Lung (tissue), 4 donors: ENCODE data around the gene ADRA2B. TPM values are rescaled to one million over a fixed set of nuclear protein-coding genes. Genes with fewer than 3 reads are reported as not detected.

Experiments
- polyA plus RNA-seq, 2 donors: library from polyadenylated mRNA; stranded (reverse); fragments of 200-250 nt; gene quantifications; one replicate each; pipeline ENCODE4 v1.2.1, GENCODE V29; 2013
- total RNA-seq, 2 donors: library from RNA; depleted of rRNA in 1 of 2; stranded (reverse); fragments of >200 nt in 1 of 2; gene quantifications; one replicate each; pipeline ENCODE4 v1.2.1, GENCODE V29; 2014 to 2021
- donor health status: Bipolar disorder and iron deficiency.
- donor health status: healthy.
- donor health status: DM: yes; HTN: yes; CAD: no.

The ADRA2B gene
- total and polyA plus RNA-seq, 4 donors = 0.21 to 0.88 (median 0.28) TPM

Other genes starting within 250 kb of the ADRA2B start
- 100 to 1,000 TPM in 1 of 2 donors, 10 to 100 TPM in 1; 23.2 to 114 TPM for gene ANKRD36C, start 124.7 kb downstream of the ADRA2B start, total RNA-seq
- 1 to 10 TPM; 2.6 to 5.5 TPM for gene ANKRD36C, start 124.7 kb downstream of the ADRA2B start, polyA plus RNA-seq
- gene GPAT2, start 81.7 kb downstream of the ADRA2B start, total RNA-seq = 1 to 10 TPM; 1.2 to 4.4 TPM
- gene GPAT2, start 81.7 kb downstream of the ADRA2B start, polyA plus RNA-seq = 1 to 10 TPM; 5.2 to 6.2 TPM
- not detected for gene ASTL, start 21.9 kb upstream of the ADRA2B start, total RNA-seq
- under 1 TPM; 0.14 to 0.34 TPM for gene ASTL, start 21.9 kb upstream of the ADRA2B start, polyA plus RNA-seq
- 1 to 10 TPM; 4.4 to 7.3 TPM for gene DUSP2, start 28.9 kb upstream of the ADRA2B start, total RNA-seq
- 10 to 100 TPM in 1 of 2 donors, 1 to 10 TPM in 1; 3.5 to 33.6 TPM for gene DUSP2, start 28.9 kb upstream of the ADRA2B start, polyA plus RNA-seq
- gene STARD7, start 92.3 kb upstream of the ADRA2B start, total RNA-seq = 100 to 1,000 TPM; 121 to 141 TPM
- 10 to 100 TPM; 52.2 to 65.2 TPM for gene STARD7, start 92.3 kb upstream of the ADRA2B start, polyA plus RNA-seq
- gene TMEM127, start 149.4 kb upstream of the ADRA2B start, total RNA-seq = 10 to 100 TPM; 30.6 to 67.2 TPM
- 10 to 100 TPM; 15.3 to 45.5 TPM for gene TMEM127, start 149.4 kb upstream of the ADRA2B start, polyA plus RNA-seq
- 10 to 100 TPM; 74.2 to 74.3 TPM for gene CIAO1, start 149.7 kb upstream of the ADRA2B start, total RNA-seq
- 10 to 100 TPM; 27.9 to 67.7 TPM for gene CIAO1, start 149.7 kb upstream of the ADRA2B start, polyA plus RNA-seq
- gene SNRNP200, start 189.0 kb upstream of the ADRA2B start, total RNA-seq = 100 to 1,000 TPM; 102 to 106 TPM
- 10 to 100 TPM; 65.9 to 74.1 TPM for gene SNRNP200, start 189.0 kb upstream of the ADRA2B start, polyA plus RNA-seq
- 1 to 10 TPM; 1.9 to 2.2 TPM for gene ITPRIPL1, start 208.7 kb upstream of the ADRA2B start, total RNA-seq
- gene ITPRIPL1, start 208.7 kb upstream of the ADRA2B start, polyA plus RNA-seq = 1 to 10 TPM in 1 of 2 donors, under 1 TPM in 1; 0.33 to 1.1 TPM
- gene NCAPH, start 219.2 kb upstream of the ADRA2B start, total RNA-seq = 1 to 10 TPM; 1.1 to 4.0 TPM
- 1 to 10 TPM; 2.0 to 2.1 TPM for gene NCAPH, start 219.2 kb upstream of the ADRA2B start, polyA plus RNA-seq